DOHH2 (cell line): ENCODE data around the gene ABCG2.

Source experiments
- EZH2phosphoT487 ChIP-seq: fragments of 200-600 bp; sonication (generic); IDR thresholded peaks from 2 replicates; pipeline ENCODE4 v1.6.1; 2017; ENCODE audit warnings: borderline replicate concordance, mild to moderate bottlenecking, antibody characterized with exemption, low read length, moderate library complexity, mixed read lengths
- TF ChIP-seq, protein P1 (sequence below): fragments of 200-600 bp; sonication (generic); IDR thresholded peaks from one replicate; pipeline ENCODE4 v1.5.1; 2014; ENCODE audit warnings: antibody characterized with exemption, mild to moderate bottlenecking, low read depth, low read length; ENCODE audit not compliant: poor library complexity, severe bottlenecking

DNA sequence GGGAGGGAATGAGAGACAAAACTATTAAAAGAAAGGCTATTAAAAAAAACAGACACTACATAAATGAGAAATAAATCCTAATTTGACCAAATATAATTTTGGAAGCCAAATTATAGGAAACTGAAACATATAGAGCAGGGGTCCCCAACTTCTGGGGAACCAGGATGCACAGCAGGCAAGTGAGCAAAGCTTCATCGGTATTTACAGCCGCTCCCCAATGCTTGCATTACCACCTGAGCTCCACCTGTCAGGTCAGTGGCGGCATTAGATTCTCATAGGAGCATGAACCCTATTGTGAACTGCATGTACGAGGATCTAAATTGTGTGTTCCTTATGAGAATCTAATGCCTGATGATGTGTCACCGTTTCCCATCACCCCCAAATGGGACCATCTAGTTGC, 28.4 kb downstream of the ABCG2 start:
- TF ChIP-seq, protein P1, sequence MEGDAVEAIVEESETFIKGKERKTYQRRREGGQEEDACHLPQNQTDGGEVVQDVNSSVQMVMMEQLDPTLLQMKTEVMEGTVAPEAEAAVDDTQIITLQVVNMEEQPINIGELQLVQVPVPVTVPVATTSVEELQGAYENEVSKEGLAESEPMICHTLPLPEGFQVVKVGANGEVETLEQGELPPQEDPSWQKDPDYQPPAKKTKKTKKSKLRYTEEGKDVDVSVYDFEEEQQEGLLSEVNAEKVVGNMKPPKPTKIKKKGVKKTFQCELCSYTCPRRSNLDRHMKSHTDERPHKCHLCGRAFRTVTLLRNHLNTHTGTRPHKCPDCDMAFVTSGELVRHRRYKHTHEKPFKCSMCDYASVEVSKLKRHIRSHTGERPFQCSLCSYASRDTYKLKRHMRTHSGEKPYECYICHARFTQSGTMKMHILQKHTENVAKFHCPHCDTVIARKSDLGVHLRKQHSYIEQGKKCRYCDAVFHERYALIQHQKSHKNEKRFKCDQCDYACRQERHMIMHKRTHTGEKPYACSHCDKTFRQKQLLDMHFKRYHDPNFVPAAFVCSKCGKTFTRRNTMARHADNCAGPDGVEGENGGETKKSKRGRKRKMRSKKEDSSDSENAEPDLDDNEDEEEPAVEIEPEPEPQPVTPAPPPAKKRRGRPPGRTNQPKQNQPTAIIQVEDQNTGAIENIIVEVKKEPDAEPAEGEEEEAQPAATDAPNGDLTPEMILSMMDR: no peak
- TF ChIP-seq EZH2phosphoT487: no peak
